NCI-H2171 treated with DMSO at 0.1 percent for 48 hours (cell line): ENCODE data around the gene ITGA2B.
"Not testable (repeated sequence)": the region's sequence is repeated elsewhere in the genome, so short reads cannot be mapped to it uniquely, and the experiment has no call there.

Experiments
- DNase-seq: peaks from one replicate; lab custom pipeline; 2025; lab: John Stamatoyannopoulos, UW

ITGA2B gene

DNA sequence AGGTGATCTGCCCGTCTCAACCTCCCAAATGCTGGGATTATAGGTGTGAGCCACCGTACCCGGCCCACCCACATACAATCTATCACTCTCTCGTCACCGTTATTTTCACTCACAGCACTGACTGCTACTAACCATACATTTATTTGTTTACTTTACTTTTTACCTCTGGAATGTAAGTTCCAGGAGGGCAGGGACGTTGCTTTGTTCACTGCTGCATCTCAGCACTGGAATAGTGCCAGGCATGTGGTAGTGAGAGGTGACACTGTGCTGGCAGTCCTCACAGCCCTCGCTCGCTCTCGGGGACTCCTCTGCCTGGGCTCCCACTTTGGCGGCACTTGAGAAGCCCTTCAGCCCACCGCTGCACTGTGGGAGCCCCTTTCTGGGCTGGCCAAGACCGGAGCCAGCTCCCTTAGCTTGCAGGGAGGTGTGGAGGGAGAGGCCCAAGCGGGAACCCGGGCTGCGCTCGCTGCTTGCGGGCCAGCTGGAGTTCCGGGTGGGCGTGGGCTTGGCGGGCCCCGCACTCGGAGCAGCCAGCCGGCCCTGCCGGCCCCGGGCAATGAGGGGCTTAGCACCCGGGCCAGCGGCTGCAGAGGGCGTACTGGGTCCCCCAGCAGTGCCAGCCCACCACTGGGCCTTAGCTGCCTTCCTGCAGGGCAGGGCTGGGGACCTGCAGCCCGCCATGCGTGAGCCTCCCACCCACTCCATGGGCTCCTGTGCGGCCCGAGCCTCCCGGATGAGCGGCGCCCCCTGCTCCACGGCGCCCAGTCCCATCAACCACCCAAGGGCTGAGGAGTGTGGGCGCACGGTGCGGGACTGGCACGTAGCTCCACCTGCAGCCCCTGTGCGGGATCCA lies 20.8 kb downstream of the ITGA2B start:
- DNase-seq, result not testable (repeated sequence)

DNA sequence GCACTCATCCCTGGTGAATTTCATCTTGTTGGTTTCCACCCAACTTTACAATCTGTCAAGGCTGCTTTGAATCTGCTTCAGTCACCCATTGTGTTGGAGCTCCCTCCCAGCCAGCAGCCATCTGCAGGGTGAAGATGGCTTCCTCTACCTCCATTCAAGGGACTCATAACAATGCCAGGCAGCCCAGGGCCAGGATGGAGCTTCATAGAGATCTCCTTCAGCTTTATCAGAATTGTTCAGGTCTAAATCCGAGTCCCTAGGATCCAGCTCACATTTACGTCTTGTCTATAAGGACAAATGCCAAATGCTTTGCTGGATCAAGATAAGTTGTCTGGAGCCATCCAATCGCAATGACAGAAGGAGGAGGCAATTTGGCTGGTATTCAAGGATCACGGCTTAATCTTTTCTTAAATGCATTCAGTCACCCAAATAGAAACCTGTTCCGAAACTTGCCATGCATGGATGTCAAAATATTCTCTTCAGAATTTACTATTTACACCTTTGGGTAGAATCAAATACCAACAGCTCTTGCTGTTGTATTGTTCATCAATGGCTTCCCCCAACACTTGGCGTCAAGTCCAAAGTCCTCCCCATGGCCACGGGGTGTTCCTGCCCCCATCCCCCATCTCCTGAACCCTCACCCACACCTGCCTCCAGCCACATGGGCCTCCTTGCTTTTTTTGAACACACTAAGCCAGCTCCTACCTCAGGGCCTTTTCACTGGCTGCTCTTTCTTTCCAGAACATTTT lies 22.0 kb downstream of the ITGA2B start:
- no peak for DNase-seq

DNA sequence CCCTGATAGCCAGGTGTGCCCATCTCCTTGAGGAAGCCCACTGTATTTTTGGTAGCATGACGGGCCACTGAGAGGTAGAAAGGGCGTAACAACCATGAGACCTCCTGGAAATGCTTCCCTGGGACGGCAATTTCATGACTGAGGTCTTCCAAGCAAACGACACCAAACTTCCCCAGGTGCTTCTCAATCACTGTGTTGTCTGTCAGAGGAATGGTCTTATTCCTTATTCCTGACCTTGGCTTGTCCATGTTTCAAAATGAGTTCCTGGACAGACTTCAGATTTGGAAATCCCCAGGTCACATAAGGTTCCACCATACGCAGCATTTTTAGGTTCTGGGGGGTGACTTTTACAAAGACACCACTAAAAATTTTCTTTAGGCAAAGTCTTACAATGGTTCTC lies 24.4 kb downstream of the ITGA2B start:
- DNase-seq, result not testable (repeated sequence)

DNA sequence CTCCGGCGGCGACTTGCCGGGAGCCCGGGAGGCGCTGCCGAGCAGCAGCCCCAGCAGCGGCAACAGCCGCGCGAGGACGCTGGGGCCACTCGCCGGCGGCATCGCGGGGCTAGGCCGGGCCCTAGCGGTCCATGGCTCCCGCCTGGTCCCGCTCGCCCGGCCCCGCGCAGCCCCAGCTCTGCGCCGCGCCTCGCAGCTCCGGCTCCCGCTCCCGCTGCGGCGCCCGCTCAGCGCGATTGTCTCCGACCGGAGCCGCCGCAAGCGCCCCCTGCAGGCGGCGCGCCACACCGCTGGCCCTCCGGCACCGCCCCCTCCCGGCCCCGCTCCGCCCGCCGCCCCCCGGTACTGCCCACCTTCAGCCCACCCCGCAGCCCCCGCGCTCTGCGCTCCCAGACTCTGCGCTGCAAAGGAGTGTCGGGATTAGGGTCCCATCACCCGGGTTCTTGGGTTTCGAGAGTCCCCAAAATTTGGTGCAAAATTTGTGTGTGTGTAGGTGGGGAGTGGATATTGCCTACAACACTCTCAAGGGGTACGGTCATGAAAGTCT lies 25.8 kb downstream of the ITGA2B start, which contains the start of gene FAM171A2:
Gene FAM171A2 (minus strand): TSS at position 241 of the 547 bp plus-strand sequence. CDS start 139 bp downstream, at position 102.
- peak; percentile 45 for DNase-seq

DNA sequence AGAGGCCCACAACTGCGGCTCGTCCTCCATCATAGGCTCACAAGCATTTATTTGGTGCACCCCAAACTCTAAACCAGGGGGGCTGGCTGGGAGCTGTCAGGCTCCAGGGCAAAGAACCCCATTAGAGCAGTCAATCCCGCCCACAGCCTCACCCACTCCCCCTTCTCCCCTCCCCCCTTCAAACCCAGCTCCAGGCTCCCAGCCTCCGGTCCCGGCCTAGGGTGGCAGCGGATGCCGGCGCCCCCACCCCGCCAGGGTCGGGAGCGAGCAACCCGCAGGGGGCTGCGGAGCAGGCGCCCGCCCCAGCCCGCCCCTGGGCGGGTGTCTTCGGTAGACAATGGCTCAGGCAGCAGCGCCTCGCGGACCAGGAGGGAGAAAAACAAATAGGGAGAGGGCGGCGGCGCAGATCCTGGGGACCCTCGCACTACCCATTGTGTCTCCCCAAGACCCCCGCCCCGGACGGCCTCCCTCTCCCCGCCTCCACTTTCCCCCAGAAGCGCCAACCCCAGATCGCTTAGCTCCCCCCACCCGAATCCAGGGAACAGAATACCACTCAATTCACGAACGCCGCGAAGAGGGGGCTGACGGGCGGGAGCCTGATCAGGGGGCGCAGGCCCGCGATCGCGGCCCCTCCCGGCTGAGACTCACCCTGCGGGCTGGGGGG lies 26.4 kb downstream of the ITGA2B start:
- DNase-seq, result no peak

DNA sequence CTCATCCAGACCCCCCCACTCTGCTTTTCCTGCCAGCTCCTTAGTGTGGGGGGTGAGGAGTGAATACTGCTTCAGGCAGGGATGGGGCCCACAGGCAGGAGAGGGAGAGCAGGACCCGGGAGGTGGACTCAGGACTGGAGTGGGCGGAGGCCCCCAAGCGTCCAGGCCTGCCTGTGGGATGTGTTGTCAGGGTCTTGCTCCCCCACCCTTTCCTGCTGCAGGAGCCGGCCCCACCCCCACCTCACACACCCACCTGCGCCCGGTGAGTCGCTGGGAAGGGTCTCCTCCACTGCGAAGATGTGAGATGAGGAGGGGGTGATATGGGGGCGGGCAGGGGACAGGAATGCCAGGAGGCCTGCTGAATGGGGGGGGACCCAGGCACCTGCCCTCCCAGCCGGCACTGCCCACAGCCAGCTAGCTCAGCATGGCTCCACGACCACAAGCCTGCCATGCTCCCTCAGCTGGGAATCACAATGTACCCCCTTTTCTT lies 26.9 kb downstream of the ITGA2B start:
- DNase-seq, result no peak

DNA sequence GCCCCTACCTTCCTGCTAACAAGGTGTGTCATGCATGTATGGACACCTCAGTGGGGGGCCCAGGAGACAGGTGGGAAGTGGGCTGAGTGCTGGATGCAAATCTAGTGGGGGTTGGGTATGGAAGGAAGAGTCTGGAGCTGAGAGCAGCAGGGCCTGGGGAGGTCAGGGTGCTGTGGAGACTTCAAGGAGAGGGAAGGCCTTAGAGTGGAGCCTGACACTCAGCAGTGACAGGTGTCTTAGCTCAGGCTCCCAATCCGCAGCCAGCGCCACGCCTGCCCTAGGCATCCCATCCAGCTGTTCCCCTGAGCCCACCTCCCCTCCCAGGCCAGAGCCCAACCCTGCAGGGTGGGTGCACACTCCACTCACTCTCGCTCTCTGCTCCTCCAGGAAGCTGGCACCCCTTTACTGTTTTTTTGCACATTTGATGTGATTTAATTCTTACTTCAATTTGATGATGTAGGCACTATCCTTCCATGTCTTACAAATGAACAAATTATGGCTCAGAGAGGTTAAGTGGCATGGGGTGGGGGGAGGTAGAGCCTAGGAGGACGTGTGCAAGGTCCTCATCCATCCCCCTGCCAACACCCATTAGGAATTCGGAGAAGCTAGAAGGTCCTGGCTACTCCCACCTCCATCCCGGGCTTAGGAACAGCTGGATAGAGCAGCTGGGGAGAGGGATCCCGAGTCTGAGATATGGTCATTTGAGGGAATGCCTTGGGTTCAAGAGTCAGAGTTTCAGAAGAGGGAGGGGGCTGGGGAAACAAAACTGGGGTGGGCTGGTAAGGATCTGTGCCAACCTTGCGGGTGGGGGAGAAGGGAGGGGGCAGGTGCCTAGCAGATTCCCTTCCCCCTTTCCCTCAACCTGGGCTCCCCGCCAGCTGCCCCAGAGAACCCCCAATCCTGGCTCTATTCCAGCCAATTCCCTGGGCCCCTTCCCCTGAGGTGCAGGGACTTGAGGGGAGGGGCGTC lies 27.9 kb downstream of the ITGA2B start:
- peak; percentile 46 for DNase-seq

DNA sequence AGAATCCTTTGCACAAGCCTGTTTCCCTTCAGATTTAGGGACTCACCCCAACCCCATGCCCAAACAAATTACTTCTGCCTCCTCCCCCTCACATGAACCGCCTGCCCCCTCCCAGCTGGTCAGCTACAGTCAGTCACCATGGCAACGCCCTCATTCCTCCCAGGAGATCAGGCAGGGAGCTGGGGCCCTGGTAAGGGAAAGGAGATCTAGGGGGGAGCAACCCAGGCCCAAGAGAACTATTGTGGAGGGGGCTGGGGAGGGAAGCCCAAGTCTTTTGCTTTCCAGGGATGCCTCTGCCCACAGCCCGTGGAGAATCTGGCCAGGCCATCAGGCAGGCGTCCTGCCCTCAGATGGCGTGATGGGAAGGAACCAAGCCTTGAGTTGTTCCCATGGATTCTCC lies 28.6 kb downstream of the ITGA2B start:
- no peak for DNase-seq

DNA sequence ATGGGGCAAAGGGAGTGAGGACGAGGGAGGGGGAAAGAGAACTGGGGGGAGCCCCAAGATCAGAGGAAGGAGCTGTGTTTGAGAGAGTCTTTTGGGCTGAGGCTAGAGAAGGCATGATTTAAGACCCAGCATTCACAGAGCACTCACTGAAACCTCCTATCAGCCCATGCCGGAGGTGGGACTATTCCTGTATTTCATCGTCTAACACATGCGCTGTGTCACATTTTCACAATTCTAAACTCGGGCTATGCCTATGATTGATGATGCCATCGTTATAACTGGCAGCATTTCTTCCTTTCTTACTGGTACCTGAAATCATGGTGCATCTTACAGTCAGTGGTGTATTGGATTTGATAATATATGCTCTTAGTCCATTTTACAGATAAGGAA lies 29.3 kb downstream of the ITGA2B start:
- no peak for DNase-seq

DNA sequence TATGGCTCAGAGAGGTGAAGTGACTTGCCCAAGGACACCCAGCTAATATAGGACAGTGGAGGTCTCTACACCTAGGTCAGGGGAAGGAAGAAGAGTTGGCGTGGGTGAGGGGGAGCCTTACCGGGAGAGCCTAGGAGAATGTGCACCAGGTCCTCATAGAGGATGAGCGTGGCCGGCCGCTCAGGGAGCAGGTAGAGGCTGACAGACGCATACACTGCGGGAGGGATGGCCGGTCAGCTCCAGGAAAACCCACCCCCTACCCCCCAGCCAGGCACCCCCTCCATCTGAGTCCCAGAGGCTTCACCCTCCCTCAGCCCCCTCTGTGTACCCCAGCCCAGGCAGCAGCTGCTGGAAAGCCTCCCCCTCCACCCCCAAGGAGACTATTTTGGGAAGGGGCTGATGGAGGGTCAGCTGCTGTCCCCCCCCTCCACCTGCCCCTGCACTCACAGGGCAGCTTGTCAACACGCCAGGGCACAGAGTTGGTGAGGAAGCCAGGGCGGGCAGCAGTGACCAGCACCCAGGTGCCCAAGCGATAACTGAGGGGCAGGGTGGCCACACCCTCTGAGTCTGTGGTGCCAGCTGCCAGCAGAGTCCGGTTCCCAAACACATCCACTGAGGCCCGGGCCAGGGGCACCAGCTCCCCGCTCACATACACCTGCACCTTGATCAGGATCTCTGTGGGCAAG lies 29.8 kb downstream of the ITGA2B start:
- DNase-seq, result no peak

DNA sequence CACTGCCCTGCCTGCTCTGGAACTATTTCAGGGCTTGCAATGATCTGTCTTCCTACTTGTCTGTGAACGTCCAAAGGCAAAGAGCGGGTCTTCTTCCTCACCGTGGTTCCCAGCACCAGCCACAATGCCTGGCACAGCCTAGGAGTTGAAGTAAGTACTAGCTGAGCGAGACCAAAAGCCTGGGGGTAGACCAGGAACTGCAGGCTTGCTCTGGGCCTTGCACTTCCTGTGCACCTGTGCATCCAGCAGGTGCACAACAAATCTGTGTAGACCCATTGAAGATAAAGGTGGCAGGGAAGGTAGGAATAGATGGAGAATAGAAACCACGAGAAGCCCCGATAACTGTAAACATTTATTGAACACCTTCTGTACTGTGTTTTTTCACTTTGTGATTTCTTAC lies 30.4 kb downstream of the ITGA2B start:
- no peak for DNase-seq

DNA sequence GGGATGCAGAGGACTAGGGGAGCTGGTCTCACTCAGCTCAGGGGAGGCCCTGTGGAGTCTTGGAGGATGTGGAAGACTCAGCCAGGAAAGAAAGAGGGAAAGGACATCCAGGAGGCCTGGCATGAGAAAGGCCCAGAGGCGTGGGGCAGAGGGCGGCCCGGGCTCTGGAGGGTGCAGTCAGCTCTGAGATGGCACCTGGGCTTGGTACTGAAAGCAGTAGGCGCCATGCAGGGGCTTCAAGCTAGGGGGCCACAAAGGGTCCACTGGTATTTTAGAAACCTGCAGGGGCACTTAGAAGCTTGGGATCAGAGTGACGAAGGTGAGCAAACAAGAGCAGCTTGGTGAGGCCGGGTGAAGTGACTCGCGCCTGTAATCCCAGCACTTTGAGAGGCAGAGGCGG lies 31.4 kb downstream of the ITGA2B start:
- DNase-seq, result no peak

DNA sequence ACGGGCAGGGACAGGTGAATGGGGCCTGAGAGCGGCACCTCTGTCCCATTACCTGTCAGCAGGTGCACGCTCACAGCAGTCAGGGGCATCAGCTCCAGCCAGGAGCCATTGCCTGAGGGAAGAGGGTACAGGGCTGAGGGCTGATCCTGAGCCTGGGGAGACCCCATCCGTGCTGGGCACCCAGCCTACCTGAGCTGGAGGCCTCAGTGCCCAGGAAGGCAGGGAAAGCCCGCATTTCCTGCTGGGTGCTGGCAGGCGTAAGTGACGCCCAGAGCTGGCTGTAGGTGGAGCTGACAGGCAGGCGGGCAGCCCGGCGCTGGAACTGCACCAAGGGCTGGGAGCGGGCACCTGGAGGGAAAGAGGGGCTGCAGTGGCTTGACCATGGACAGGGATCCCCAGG lies 33.2 kb downstream of the ITGA2B start:
- DNase-seq, result no peak

DNA sequence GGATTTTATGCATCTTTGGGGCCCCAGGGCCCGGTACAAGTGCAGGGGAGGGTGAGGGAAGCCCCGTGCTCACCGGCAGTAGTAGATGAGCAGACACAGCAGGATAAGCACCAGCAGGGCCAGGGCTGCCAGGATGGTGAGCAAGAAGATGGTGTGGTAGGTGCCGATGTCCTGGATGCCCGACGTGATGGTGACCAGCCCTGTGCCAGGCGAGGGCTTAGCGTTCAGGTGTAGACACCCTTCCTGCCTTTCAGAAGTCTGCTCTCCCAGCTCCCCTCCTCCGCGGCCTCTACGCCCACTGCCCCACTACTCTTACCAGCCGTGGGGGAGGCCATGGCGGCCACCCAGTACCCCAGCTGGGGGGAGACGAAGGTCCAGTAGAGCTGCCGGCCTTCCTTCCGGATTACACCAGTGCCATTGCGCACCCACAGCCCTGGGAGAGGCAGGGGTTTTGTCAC lies 33.8 kb downstream of the ITGA2B start:
- no peak for DNase-seq

DNA sequence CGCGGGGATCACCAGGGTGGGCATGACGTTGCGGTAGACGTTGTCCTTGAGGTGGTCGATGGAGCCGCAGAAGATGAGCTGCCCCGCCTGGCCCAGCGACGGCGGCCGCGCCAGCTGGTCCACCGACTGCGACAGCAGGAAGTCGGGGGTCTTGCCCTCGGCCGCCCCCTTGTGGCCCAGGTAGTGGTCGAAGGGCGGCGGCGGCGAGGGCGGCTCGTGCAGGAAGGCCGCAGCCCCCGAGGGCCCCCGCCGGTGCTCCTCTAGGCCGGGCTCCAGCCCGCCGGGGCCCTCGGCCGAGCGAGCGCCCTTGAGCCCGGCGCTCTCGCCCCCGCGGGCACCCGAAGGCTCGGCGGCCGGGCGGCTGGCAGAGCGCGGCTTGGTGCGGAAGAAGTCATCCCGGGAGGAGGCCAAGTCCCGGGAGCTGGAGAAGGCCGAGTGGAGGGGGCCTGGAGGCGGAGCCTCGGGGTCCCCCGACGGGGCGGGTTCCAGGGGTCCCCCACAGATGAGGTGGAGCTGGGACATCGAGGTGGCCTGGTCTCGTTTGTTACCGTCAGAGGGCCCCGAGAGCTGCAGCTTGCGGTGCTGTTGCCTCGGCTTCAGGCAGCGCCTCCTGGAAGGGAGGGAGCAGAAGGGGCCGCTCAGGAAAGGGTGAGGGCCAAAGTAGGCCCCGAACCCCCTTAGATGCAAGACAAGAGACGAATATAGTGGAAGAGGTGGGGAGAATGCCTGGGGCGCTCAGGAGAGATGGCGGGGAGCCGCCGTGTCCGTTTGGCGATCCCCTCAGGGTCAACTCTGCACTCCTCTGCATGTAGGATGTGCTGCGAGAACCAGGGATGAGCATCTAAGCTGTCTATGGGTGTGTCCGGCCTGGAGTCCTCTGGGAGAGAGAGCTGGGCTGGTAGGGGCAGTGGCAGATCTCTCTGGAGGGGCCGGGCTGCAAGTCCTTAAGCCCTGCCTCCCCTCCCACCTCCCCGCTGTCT lies 34.6 kb downstream of the ITGA2B start:
- DNase-seq, result no peak

DNA sequence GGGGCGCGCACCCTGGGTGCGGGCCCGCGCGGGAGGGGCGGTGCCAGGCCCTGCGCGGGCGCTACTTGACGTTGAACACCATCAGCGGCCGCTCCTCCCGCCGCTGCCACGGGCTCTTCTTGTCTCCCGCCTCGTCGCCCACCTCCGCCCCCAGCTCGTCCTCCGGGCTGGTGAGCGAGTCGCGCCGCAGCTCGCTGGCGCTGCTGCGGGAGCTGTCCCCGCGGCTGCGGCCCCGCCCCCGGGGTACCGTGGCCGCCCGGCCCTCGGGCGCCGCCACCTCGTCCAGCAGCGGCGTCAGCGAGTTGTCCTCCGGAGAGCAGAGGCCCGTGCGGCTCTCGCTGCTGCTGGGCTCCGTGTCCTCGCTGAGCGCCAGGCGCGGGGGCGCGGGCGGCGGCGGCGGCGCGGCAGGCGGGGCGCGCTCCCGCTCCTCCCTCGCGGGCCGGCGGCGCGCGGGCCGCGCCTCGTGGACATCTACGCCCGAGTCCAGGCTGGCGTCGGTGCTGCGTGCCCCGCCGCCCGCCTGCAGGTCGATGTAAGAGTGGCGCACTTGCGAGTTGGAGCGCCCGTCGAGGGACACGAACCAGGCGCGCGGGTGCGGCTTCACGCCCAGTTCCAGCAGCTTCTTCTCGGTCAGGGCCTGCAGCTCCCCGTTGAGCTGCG lies 35.6 kb downstream of the ITGA2B start:
- DNase-seq, result no peak

DNA sequence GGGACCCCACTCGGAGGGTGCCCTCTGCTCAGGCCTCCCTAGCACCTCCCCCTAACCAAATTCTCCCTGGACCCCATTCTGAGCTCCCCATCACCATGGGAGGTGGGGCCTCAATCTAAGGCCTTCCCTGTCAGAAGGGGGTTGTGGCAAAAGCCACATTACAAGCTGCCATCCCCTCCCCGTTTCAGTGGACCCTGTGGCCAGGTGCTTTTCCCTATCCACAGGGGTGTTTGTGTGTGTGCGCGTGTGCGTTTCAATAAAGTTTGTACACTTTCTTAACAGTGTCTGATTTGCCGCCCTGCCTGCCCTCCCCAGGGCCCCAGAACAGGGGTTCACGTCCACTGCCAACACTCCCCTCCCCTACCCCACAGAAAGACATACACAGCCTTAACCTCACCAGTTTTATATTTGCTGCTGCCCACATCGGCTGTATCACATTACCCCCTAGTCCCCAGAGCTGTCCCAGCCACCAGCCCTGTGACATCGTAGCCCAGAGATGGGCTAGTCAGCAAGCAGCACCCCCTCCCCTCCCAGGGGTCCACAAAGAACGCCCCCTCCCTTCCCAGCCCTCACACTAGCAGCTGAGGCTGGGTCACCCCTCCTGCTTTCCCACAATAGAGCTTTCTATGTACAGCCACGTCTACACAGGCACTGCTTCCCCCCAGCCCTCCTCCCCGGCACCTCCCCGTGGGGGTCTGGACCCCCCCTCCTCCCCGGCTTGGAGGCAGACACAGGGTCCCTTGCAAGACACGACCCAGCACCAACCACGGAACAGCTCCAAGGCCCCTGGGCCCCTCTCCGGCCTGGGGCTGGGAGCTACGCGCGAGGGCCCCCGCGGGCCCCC lies 36.4 kb downstream of the ITGA2B start:
- no peak for DNase-seq
